22Rv1 (cell line): ENCODE results near the gene LRRK1.

Source experiments
- H3K27ac ChIP-seq: fragments of 450-650 bp; 2 replicates; pipeline ENCODE4 v1.5.1; 2017
- CTCF ChIP-seq: fragments of 450-650 bp; IDR thresholded peaks from 2 replicates; pipeline ENCODE4 v1.5.1; 2017; ENCODE audit warnings: mild to moderate bottlenecking
- ZFX ChIP-seq: fragments of 450-650 bp; IDR thresholded peaks from 2 replicates; pipeline ENCODE4 v1.6.1; 2017; ENCODE audit warnings: antibody characterized with exemption, borderline replicate concordance

LRRK1 gene

GRCh38 chr15:101107101-101107500, 187.9 kb downstream of the LRRK1 start:
- no peak overlapping the region for H3K27ac ChIP-seq
- TF ChIP-seq CTCF = no peak
- TF ChIP-seq ZFX = no peak

- no peak overlapping the region for H3K27ac ChIP-seq
- TF ChIP-seq CTCF (no peak), ZFX (no peak)
Observed at GRCh38 chr15:101107625-101108460, 188.7 kb downstream of the LRRK1 start.

GRCh38 chr15:101108461-101108775, 189.3 kb downstream of the LRRK1 start:
- TF ChIP-seq ZFX = no peak
- TF ChIP-seq CTCF = no peak
- H3K27ac ChIP-seq = no peak overlapping the region

- TF ChIP-seq CTCF (no peak), ZFX (no peak)
- no peak overlapping the region for H3K27ac ChIP-seq
Observed at GRCh38 chr15:101108791-101109190, 189.6 kb downstream of the LRRK1 start.

GRCh38 chr15:101110681-101111569, 191.8 kb downstream of the LRRK1 start:
- TF ChIP-seq ZFX (no peak), CTCF (no peak)
- no peak overlapping the region for H3K27ac ChIP-seq

GRCh38 chr15:101111570-101112262, 192.6 kb downstream of the LRRK1 start:
- H3K27ac ChIP-seq = no peak overlapping the region
- TF ChIP-seq ZFX (no peak), CTCF (no peak)
